ENCODE data around the gene WDR93. TPM values are rescaled to one million over a fixed set of nuclear protein-coding genes. Genes with fewer than 3 reads are reported as not detected.

WDR93 gene
- total RNA-seq, 1 experiment from 2014 or later = not detected

DNA sequence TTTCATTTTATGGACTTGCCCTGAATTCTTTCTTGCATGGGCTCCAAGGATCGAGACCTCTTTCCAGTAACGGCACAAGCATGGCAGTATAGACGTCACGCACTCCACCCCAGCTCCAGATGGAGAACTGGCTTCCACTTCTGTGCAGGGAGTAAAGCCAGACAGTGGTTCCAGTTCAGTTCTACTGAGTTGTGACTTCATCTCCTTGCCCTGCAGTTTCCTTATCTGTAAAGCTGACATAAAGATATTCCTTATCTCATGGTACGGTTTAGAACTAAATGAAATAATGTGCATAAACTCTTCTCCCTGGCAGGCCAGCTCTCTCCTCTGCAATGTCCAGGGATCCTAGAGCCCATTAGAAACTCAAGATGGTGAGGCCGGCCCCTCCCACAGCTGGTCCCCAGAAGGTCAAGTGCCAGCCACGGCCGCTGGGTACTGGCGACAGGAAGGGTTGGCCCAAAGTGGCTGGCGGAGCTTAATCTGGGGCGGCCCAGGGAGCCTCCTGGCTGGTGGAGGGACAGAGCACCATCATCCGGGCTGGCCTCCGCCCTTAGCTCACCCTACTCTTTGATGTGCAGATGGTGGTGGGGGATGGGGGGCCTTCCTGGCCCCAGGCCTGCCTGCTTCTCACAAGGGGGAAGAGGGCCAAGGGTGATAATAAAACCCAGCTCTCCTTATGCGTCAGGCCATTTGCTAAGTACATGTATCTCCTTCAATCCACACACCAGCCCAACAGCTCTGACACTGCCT, 92.7 kb downstream of the WDR93 start:
- Histone ChIP-seq H3K23ac (ENCODE audit: insufficient read length, low read depth, low read length) (no peak overlapping the region), H4K91ac (ENCODE audit: insufficient read length, low read depth, low read length) (no peak overlapping the region), H3K27ac (ENCODE audit: insufficient read length, low read depth, low read length) (no peak overlapping the region), H3K9me3 (ENCODE audit: control insufficient read depth, low read depth, low read length) (no peaks in the 10 kb centered on the region), H4K20me1 (ENCODE audit: control insufficient read depth, insufficient read depth, insufficient read length) (no peaks in the 10 kb centered on the region), H3K79me2 (ENCODE audit: insufficient read depth, low read length) (no peaks in the 10 kb centered on the region), H2BK120ac (ENCODE audit: low read depth, low read length, poor library complexity, severe bottlenecking) (no peak overlapping the region), H2BK20ac (ENCODE audit: low read depth, low read length, poor library complexity, severe bottlenecking) (no peak overlapping the region), H3K18ac (ENCODE audit: insufficient read length, low read depth, low read length) (no peak overlapping the region), H2BK12ac (ENCODE audit: insufficient read length, low read depth, low read length) (no peak overlapping the region), H3K14ac (ENCODE audit: insufficient read depth, low read length) (no peak overlapping the region), H3K4me2 (ENCODE audit: insufficient read depth, insufficient read length, low read length) (no peak overlapping the region), H2BK15ac (ENCODE audit: low read depth, low read length) (no peak overlapping the region), H3K4me1 (ENCODE audit: insufficient read depth, low read length) (peaks cover 6% of the 10 kb centered on the region), H2AFZ (ENCODE audit: low read length) (no peak overlapping the region), H2AK5ac (ENCODE audit: insufficient read length, low read length) (no peak overlapping the region), H3K9ac (ENCODE audit: extremely low read depth, insufficient read length, low read length) (no peak overlapping the region), H3K23me2 (ENCODE audit: insufficient read length, low read depth, low read length, poor library complexity, severe bottlenecking) (no peaks in the 10 kb centered on the region), H3K27me3 (ENCODE audit: insufficient read depth, low read length) (no peaks in the 10 kb centered on the region; the same call in 1 of the 2 replicates), H3K56ac (ENCODE audit: insufficient read length, low read depth, low read length) (no peak overlapping the region), H4K5ac (ENCODE audit: insufficient read length, low read depth, low read length) (no peak overlapping the region), H3K4ac (ENCODE audit: low read depth, low read length) (no peak overlapping the region), H2BK5ac (ENCODE audit: insufficient read length, low read length) (no peak overlapping the region), H4K8ac (replicated peaks; ENCODE audit: insufficient read length, low read depth, low read length) (no peak overlapping the region), H3K79me1 (ENCODE audit: insufficient read depth, low read depth, low read length, poor library complexity, severe bottlenecking) (no peaks in the 10 kb centered on the region), H3T11ph (ENCODE audit: low read length) (no peak overlapping the region)
- peak; percentile 79 for DNase-seq
- Mint-ChIP-seq H3K27me3 (ENCODE audit: low read depth) (peaks cover 39% of the 10 kb centered on the region), H3K9me3 (peaks cover 7 to 10% of the 10 kb centered on the region in 2 experiments), H3K27ac (no peak overlapping the region), H3K4me1 (peaks cover 21 to 24% of the 10 kb centered on the region in 2 experiments), H3K36me3 (ENCODE audit: insufficient read depth in 1 of 3, low read depth in 3 of 3) (peaks cover 4 to 8% (median 4%) of the 10 kb centered on the region in 3 experiments; a peak in 5 of 7 replicates), H3K4me3 (no peak overlapping the region)
- TF ChIP-seq, protein P1, sequence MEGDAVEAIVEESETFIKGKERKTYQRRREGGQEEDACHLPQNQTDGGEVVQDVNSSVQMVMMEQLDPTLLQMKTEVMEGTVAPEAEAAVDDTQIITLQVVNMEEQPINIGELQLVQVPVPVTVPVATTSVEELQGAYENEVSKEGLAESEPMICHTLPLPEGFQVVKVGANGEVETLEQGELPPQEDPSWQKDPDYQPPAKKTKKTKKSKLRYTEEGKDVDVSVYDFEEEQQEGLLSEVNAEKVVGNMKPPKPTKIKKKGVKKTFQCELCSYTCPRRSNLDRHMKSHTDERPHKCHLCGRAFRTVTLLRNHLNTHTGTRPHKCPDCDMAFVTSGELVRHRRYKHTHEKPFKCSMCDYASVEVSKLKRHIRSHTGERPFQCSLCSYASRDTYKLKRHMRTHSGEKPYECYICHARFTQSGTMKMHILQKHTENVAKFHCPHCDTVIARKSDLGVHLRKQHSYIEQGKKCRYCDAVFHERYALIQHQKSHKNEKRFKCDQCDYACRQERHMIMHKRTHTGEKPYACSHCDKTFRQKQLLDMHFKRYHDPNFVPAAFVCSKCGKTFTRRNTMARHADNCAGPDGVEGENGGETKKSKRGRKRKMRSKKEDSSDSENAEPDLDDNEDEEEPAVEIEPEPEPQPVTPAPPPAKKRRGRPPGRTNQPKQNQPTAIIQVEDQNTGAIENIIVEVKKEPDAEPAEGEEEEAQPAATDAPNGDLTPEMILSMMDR (conservative IDR thresholded peaks at IDR 0.05) = no peak
- no CpG with 5 or more reads among the region's 14 CpGs for WGBS (ENCODE audit: extremely low coverage, insufficient read length, low lambda C conversion rate)
